GM12878 (cell line): ENCODE measurements around the gene OR2L8. TPM values are rescaled to one million over a fixed set of nuclear protein-coding genes. Genes with fewer than 3 reads are reported as not detected.

ENCODE experiments used
- ATAC-seq: fragments of 200-7000 bp; cut with Tn5 transposase; 3 replicates; pipeline ENCODE4 v1.9.1; 2020; ENCODE audit warnings: mild to moderate bottlenecking, moderate library complexity
- BruUV-seq: library from RNA; stranded (reverse); fragments of 400-500 nt; replicated peaks from 2 replicates; lab custom pipeline; 2021; lab: Mats Ljungman, UMichigan
- CTCF ChIA-PET: fragments of 300-600 bp; sonication (Branson Sonifier 250); formaldehyde crosslinking; extraction: SDS; loops from one replicate; lab custom pipeline; 2021; ENCODE audit warnings: inconsistent platforms; lab: Yijun Ruan, JAX
- POLR2A ChIA-PET: fragments of 350-600 bp; formaldehyde crosslinking; extraction: SDS; loops from one replicate; lab custom pipeline; 2021; ENCODE audit warnings: inconsistent platforms; lab: Charles Lee
- RAD21 ChIA-PET: fragments of 300-600 bp; sonication (Branson Sonifier 250); formaldehyde crosslinking; loops from one replicate; lab custom pipeline; 2023; ENCODE audit warnings: antibody characterized with exemption; ENCODE audit not compliant: unreplicated experiment; lab: Charles Lee
- SMC1A ChIA-PET: fragments of 300-600 bp; sonication (Branson Sonifier 250); formaldehyde crosslinking; loops from one replicate; lab custom pipeline; 2023; ENCODE audit not compliant: unreplicated experiment, uncharacterized antibody; lab: Charles Lee
- DNase-seq: peaks from one replicate; pipeline ENCODE4 v3.0.0-alpha.2; 2011; ENCODE audit warnings: low read depth, low spot score
- FAIRE-seq: peaks from 3 replicates; lab custom pipeline; 2011; peaks lifted over from hg19 to GRCh38; lab: Jason Lieb, UNC
- H2AFZ ChIP-seq: 2 replicates; pipeline ENCODE4 v1.6.0; 2011; ENCODE audit warnings: low read depth, low read length, control low read depth; ENCODE audit not compliant: control insufficient read depth
- H3K27ac ChIP-seq: 2 replicates; pipeline ENCODE4 v1.5.1; 2011; ENCODE audit warnings: control low read depth; ENCODE audit not compliant: control insufficient read depth, insufficient read depth
- H3K27me3 ChIP-seq, 2 experiments: replicated peaks in 1 of 2; 2 replicates each; pipeline versions ENCODE4 v1.6.0 to v1.6.1; 2011; ENCODE audit warnings: low read length in 1 of 2; ENCODE audit not compliant: control insufficient read depth in 2 of 2, insufficient read depth in 2 of 2
- H3K36me3 ChIP-seq, 2 experiments: 2 replicates each; pipeline ENCODE4 v1.5.1; 2011; ENCODE audit warnings: low read length in 1 of 2; ENCODE audit not compliant: control insufficient read depth in 2 of 2, insufficient read depth in 2 of 2
- H3K4me1 ChIP-seq: 2 replicates; pipeline ENCODE4 v1.6.1; 2011; ENCODE audit warnings: mild to moderate bottlenecking, low read length, moderate library complexity, mixed read lengths; ENCODE audit not compliant: control insufficient read depth, insufficient read depth
- H3K4me2 ChIP-seq: 2 replicates; pipeline ENCODE4 v1.6.0; 2011; ENCODE audit warnings: control low read depth; ENCODE audit not compliant: control insufficient read depth, insufficient read depth
- H3K4me3 ChIP-seq: fragments of 200-600 bp; sonication (generic); 2 replicates; pipeline ENCODE4 v1.5.1; 2016
- H3K79me2 ChIP-seq: 2 replicates; pipeline ENCODE4 v1.6.0; 2011; ENCODE audit warnings: low read length; ENCODE audit not compliant: control insufficient read depth, insufficient read depth
- H3K9ac ChIP-seq: 2 replicates; pipeline ENCODE4 v1.8.0; 2011; ENCODE audit warnings: low read length, control low read depth, mixed read lengths; ENCODE audit not compliant: control insufficient read depth, insufficient read depth
- H3K9me3 ChIP-seq: replicated peaks from 3 replicates; pipeline ENCODE4 v1.5.1; 2011; ENCODE audit warnings: mild to moderate bottlenecking, low read length; ENCODE audit not compliant: control insufficient read depth, insufficient read depth
- H4K20me1 ChIP-seq: 2 replicates; pipeline ENCODE4 v1.6.0; 2011; ENCODE audit not compliant: control insufficient read depth, insufficient read depth
- CREM ChIP-seq: IDR thresholded peaks from 2 replicates; pipeline ENCODE4 v1.6.1; 2014; ENCODE audit warnings: antibody characterized with exemption, low read depth
- MEF2A ChIP-seq: IDR thresholded peaks from 2 replicates; pipeline ENCODE4 v1.6.1; 2011; ENCODE audit warnings: low read depth, mild to moderate bottlenecking, low read length, moderate library complexity; ENCODE audit not compliant: insufficient read depth
- SKIL ChIP-seq: fragments of 450-650 bp; IDR thresholded peaks from 2 replicates; pipeline ENCODE4 v1.6.1; 2017; ENCODE audit warnings: mild to moderate bottlenecking, low read depth, inconsistent platforms; ENCODE audit not compliant: poor library complexity, severe bottlenecking
- SRF ChIP-seq, 2 experiments: IDR thresholded peaks; 2 replicates each; pipeline ENCODE4 v1.6.1; 2011; ENCODE audit warnings: low read depth in 2 of 2, low read length in 2 of 2, mild to moderate bottlenecking in 1 of 2, moderate library complexity in 1 of 2
- WGBS: methylation state at CpG from one replicate; pipeline ENCODE4 v1.1.6; 2016; ENCODE audit warnings: low lambda C conversion rate; ENCODE audit not compliant: insufficient replicate concordance, insufficient coverage; ENCODE audit errors: missing lambda C conversion rate; 5-methylcytosine and 5-hydroxymethylcytosine counted together
- in situ Hi-C: fragments of 300-500 bp; cut with MboI; formaldehyde crosslinking; loops from 9 replicates; pipeline ENCODE4 v1.14.3; 2018; ENCODE audit warnings: mixed read lengths
- intact Hi-C: fragments of 100-400 bp; cut with micrococcal nuclease; formaldehyde crosslinking; loops from one replicate; pipeline ENCODE4 v1.14.2; 2022; ENCODE audit not compliant: unreplicated experiment
- polyA plus RNA-seq, 11 experiments: library from polyadenylated mRNA; depleted of rRNA in 4 of 11; unstranded in 6 of 11; stranded (reverse) in 5 of 11; fragments of >200 nt; fragmentation: Nextera tagmentation in 4 of 11; fragmentation: Illumina TruSeq in 1 of 11; extraction: Ambion mirVana in 4 of 11; extraction: Trizol in 1 of 11; gene quantifications; 1 replicate in 1 of 11; 2 replicates in 10 of 11; pipeline versions ENCODE4 v1.2.1 to v1.2.3, GENCODE V29; 2011 to 2016; ENCODE audit warnings: inconsistent platforms in 2 of 11, missing spikeins in 2 of 11, low read depth in 1 of 11
- total RNA-seq, 4 experiments: library from RNA; depleted of rRNA in 3 of 4; stranded (reverse); fragments of >200 nt in 3 of 4; fragmentation: Illumina TruSeq in 1 of 4; extraction: Trizol in 1 of 4; gene quantifications; 2 replicates each; pipeline versions ENCODE4 v1.2.1 to v1.2.3, GENCODE V29; 2013 to 2021
- TF ChIP-seq, protein P1 (sequence below): IDR thresholded peaks from 2 replicates; pipeline ENCODE4 v1.6.1; 2012; ENCODE audit warnings: low read length, inconsistent platforms

The OR2L8 gene
- total and polyA plus RNA-seq, 10 of the 15 experiments (the other 5 are each of a cell fraction or from before 2014, with no cell fraction given), result not detected

GRCh38 chr1:247923941-247924340, 24.7 kb upstream of the OR2L8 start:
- ChIA-PET RAD21 (no interaction called here), POLR2A (no interaction called here)

More at GRCh38 chr1:247923941-247924340, 24.7 kb upstream of the OR2L8 start:
- no peak overlapping the region for H3K9ac ChIP-seq
- ChIA-PET CTCF (no interaction called here), SMC1A (no interaction called here)
- H3K79me2 ChIP-seq, result no peaks in the 10 kb centered on the region
- intact Hi-C loops, result no loop called here
- no TSS peak for BruUV-seq
- WGBS, result 0% methylated on average over 3 of the region's 3 CpGs
- ATAC-seq, result no peak
- H3K4me2 ChIP-seq, result no peak overlapping the region
- no peaks in the 10 kb centered on the region for H3K36me3 ChIP-seq
- no peak overlapping the region for H3K4me3 ChIP-seq
- no peak overlapping the region for H2AFZ ChIP-seq
- H3K27me3 ChIP-seq, result no peaks in the 10 kb centered on the region; a peak in 1 of 4 replicates
- TF ChIP-seq MEF2A, result no peak
- TF ChIP-seq CREM, result no peak
- TF ChIP-seq SRF (IDR thresholded peaks at IDR 0.05; ENCODE audit: low read depth in 2 of 2, low read length in 2 of 2), result no peak
- TF ChIP-seq, protein P1, sequence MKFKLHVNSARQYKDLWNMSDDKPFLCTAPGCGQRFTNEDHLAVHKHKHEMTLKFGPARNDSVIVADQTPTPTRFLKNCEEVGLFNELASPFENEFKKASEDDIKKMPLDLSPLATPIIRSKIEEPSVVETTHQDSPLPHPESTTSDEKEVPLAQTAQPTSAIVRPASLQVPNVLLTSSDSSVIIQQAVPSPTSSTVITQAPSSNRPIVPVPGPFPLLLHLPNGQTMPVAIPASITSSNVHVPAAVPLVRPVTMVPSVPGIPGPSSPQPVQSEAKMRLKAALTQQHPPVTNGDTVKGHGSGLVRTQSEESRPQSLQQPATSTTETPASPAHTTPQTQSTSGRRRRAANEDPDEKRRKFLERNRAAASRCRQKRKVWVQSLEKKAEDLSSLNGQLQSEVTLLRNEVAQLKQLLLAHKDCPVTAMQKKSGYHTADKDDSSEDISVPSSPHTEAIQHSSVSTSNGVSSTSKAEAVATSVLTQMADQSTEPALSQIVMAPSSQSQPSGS, result no peak
- no peak for TF ChIP-seq SKIL
- TF ChIP-seq, all 136 proteins: peak for 0
- Histone ChIP-seq H4K20me1 (no peaks in the 10 kb centered on the region), H3K4me1 (no peaks in the 10 kb centered on the region), H3K9me3 (no peaks in the 10 kb centered on the region), H3K27ac (no peak overlapping the region)
- FAIRE-seq (no peak), DNase-seq (no peak)
- in situ Hi-C loops, result no loop called here
